K562 (cell line): ENCODE results near the gene C1QTNF7. TPM values are rescaled to one million over a fixed set of nuclear protein-coding genes. Genes with fewer than 3 reads are reported as not detected.
A peak's percentile ranks its signal among the peaks of the same experiment; 100 is the strongest.

Experiments
- ATAC-seq: fragments of 200-7000 bp; cut with Tn5 transposase; 3 replicates; pipeline ENCODE4 v1.9.1; 2020; ENCODE audit warnings: moderate library complexity
- BruUV-seq: library from RNA; stranded (reverse); fragments of 400-500 nt; replicated peaks from 2 replicates; lab custom pipeline; 2021; lab: Mats Ljungman, UMichigan
- CTCF ChIA-PET: fragments of 300-600 bp; formaldehyde crosslinking; extraction: SDS; loops from one replicate; lab custom pipeline; 2021; ENCODE audit warnings: low intra/inter-chr PET ratio; lab: Yijun Ruan, JAX
- POLR2A ChIA-PET: fragments of 300-600, 350-650 bp; sonication (Branson Sonifier 250); formaldehyde crosslinking; extraction: SDS; loops from one replicate; lab custom pipeline; 2021; ENCODE audit warnings: antibody characterized with exemption, inconsistent platforms; lab: Yijun Ruan, JAX
- DNase-seq, 4 experiments: peaks; one replicate each; pipeline versions ENCODE4 v3.0.0 to v3.0.0-alpha.2; 2011 to 2018; ENCODE audit warnings: low spot score in 3 of 4, mixed read lengths in 3 of 4; ENCODE audit errors: extremely low read depth in 1 of 4
- FAIRE-seq: peaks from 2 replicates; lab custom pipeline; 2011; peaks lifted over from hg19 to GRCh38; lab: Jason Lieb, UNC
- H2AFZ ChIP-seq: 2 replicates; pipeline ENCODE4 v1.6.0; 2011; ENCODE audit warnings: low read depth, low read length, control low read depth, inconsistent platforms
- H3K27ac ChIP-seq: fragments of 200-600 bp; 3 replicates; pipeline ENCODE4 v1.8.0; 2011; ENCODE audit warnings: low read depth, mild to moderate bottlenecking, control low read depth, inconsistent platforms, low read length, moderate library complexity, mixed read lengths; ENCODE audit errors: extremely low read depth
- H3K27me3 ChIP-seq, 2 experiments: fragments of 300-600 bp in 1 of 2; 2 replicates in 1 of 2; 3 replicates in 1 of 2; pipeline versions ENCODE4 v1.6.0 to v1.8.0; 2011; ENCODE audit warnings: inconsistent platforms in 2 of 2, low read length in 2 of 2, mild to moderate bottlenecking in 1 of 2, mixed read lengths in 1 of 2, moderate library complexity in 1 of 2; ENCODE audit not compliant: control insufficient read depth in 2 of 2, insufficient read depth in 2 of 2
- H3K36me3 ChIP-seq: fragments of 300-600 bp; 3 replicates; pipeline ENCODE4 v1.8.0; 2011; ENCODE audit warnings: mild to moderate bottlenecking, low read length, inconsistent platforms; ENCODE audit not compliant: control insufficient read depth, insufficient read depth
- H3K4me1 ChIP-seq, 2 experiments: fragments of 200-600 bp in 1 of 2; replicated peaks in 1 of 2; 2 replicates in 1 of 2; 3 replicates in 1 of 2; pipeline versions ENCODE4 v1.5.1 to v1.8.0; 2011; ENCODE audit warnings: inconsistent platforms in 2 of 2, low read length in 2 of 2, mild to moderate bottlenecking in 1 of 2, mixed read lengths in 1 of 2, moderate library complexity in 1 of 2; ENCODE audit not compliant: control insufficient read depth in 2 of 2, insufficient read depth in 2 of 2
- H3K4me2 ChIP-seq: 2 replicates; pipeline ENCODE4 v1.6.1; 2011; ENCODE audit warnings: low read length, control low read depth, inconsistent platforms, mixed read lengths; ENCODE audit not compliant: insufficient read depth
- H3K4me3 ChIP-seq: fragments of 200-600 bp; sonication (generic), shearing (Covaris generic); 2 replicates; pipeline ENCODE4 v1.5.1; 2016; ENCODE audit warnings: control low read depth, inconsistent platforms
- H3K79me2 ChIP-seq: fragments of 200-600 bp; 3 replicates; pipeline ENCODE4 v1.8.0; 2011; ENCODE audit warnings: low read length, inconsistent platforms; ENCODE audit not compliant: control insufficient read depth, insufficient read depth
- H3K9ac ChIP-seq, 2 experiments: 2 replicates each; pipeline versions ENCODE4 v1.6.0 to v1.6.1; 2011; ENCODE audit warnings: low read depth in 2 of 2, low read length in 2 of 2, control low read depth in 1 of 2, inconsistent platforms in 1 of 2, mild to moderate bottlenecking in 1 of 2, mixed read lengths in 1 of 2; ENCODE audit not compliant: insufficient read depth in 1 of 2
- H3K9me1 ChIP-seq: one replicate; pipeline ENCODE4 v1.6.0; 2011; ENCODE audit warnings: inconsistent platforms, mild to moderate bottlenecking, low read length, moderate library complexity; ENCODE audit not compliant: control insufficient read depth, insufficient read depth
- H3K9me3 ChIP-seq: replicated peaks from 2 replicates; pipeline ENCODE4 v1.5.1; 2011; ENCODE audit warnings: low read depth, low read length, inconsistent platforms; ENCODE audit not compliant: control insufficient read depth, insufficient read depth
- H4K20me1 ChIP-seq: replicated peaks from 2 replicates; pipeline ENCODE4 v1.6.1; 2011; ENCODE audit warnings: low read length, inconsistent platforms, mixed read lengths; ENCODE audit not compliant: control insufficient read depth, insufficient read depth
- DEAF1 ChIP-seq: fragments of 450-650 bp; formaldehyde crosslinking; IDR thresholded peaks from 2 replicates; pipeline ENCODE4 v1.4.0; 2020; ENCODE audit warnings: mild to moderate bottlenecking, moderate library complexity
- GTF2B ChIP-seq: IDR thresholded peaks from 2 replicates; pipeline ENCODE4 v1.6.1; 2011; ENCODE audit not compliant: insufficient read length; ENCODE audit errors: extremely low read depth
- KLF10 ChIP-seq: fragments of 250-450 bp; sonication (Bioruptor Pico); IDR thresholded peaks from 2 replicates; pipeline ENCODE4 v1.6.1; 2021; ENCODE audit warnings: matching md5 sums
- NFIX ChIP-seq: fragments of 250-450 bp; sonication (Bioruptor Pico); IDR thresholded peaks from 2 replicates; pipeline ENCODE4 v1.4.0; 2020; ENCODE audit warnings: low read depth, mild to moderate bottlenecking, moderate library complexity
- POLR2A ChIP-seq: fragments of 450-650 bp; conservative IDR thresholded peaks from 2 replicates; pipeline ENCODE4 v1.6.1; 2016
- RAD21 ChIP-seq, 2 experiments: fragments of 250-450 bp in 1 of 2; fragments of 450-650 bp in 1 of 2; sonication (Bioruptor Pico) in 1 of 2; formaldehyde crosslinking in 1 of 2; IDR thresholded peaks in 1 of 2; conservative IDR thresholded peaks in 1 of 2; 2 replicates each; pipeline versions ENCODE4 v1.4.0 to v1.8.0; 2020 to 2022; ENCODE audit warnings: mild to moderate bottlenecking in 2 of 2, moderate library complexity in 1 of 2
- SMC3 ChIP-seq: conservative IDR thresholded peaks from 2 replicates; pipeline ENCODE4 v1.6.1; 2011; ENCODE audit warnings: low read depth, low read length, improper control_type of control experiment; ENCODE audit not compliant: insufficient read depth
- TAF7 ChIP-seq: fragments of 450-650 bp; IDR thresholded peaks from 2 replicates; pipeline ENCODE4 v1.6.1; 2016; ENCODE audit warnings: missing genetic modification characterization, missing compliant biosample characterization
- WGBS: fragments of 100-300 bp; shearing (Covaris generic); methylation state at CpG from one replicate; pipeline ENCODE4 v1.1.6; 2016; ENCODE audit warnings: low coverage, mixed read lengths; ENCODE audit not compliant: insufficient coverage; ENCODE audit errors: missing lambda C conversion rate; 5-methylcytosine and 5-hydroxymethylcytosine counted together
- in situ Hi-C: fragments of 300-500 bp; cut with MboI; formaldehyde crosslinking; loops from 4 replicates; pipeline ENCODE4 v1.15.0; 2018; ENCODE audit warnings: inconsistent platforms, mixed read lengths
- intact Hi-C: fragments of 100-400 bp; cut with micrococcal nuclease; formaldehyde crosslinking; loops from 2 replicates; pipeline ENCODE4 v1.14.2; 2022
- polyA plus RNA-seq, 8 experiments: library from polyadenylated mRNA; depleted of rRNA in 4 of 8; stranded (reverse) in 5 of 8; unstranded in 3 of 8; fragments of >200 nt; fragmentation: Nextera tagmentation in 2 of 8; fragmentation: Illumina TruSeq in 1 of 8; extraction: Ambion mirVana in 2 of 8; extraction: Trizol in 1 of 8; gene quantifications; 2 replicates each; pipeline versions ENCODE4 v1.2.1 to v1.2.3, GENCODE V29; 2011 to 2014; ENCODE audit warnings: inconsistent platforms in 1 of 8, missing spikeins in 1 of 8
- total RNA-seq, 7 experiments: library from RNA; depleted of rRNA in 6 of 7; stranded (reverse); fragments of >200 nt in 6 of 7; fragmentation: Illumina TruSeq in 2 of 7; extraction: Trizol in 2 of 7; gene quantifications; 2 replicates each; pipeline versions ENCODE4 v1.2.1 to v1.2.3, GENCODE V29; 2011 to 2021; ENCODE audit warnings: low replicate concordance in 1 of 7

Gene C1QTNF7
- total and polyA plus RNA-seq, 9 of the 15 experiments (the other 6 are each of a cell fraction or from before 2014, with no cell fraction given) = not detected

GRCh38 chr4:15396157-15396800 lies 31.6 kb upstream of the C1QTNF7 start (continued):
- TF ChIP-seq DEAF1 (CRISPR knock-in tag) (0 out of 2 replicates have a peak, but pooled peaks have one; percentile 14), GTF2B (no peak), SMC3 (peak; percentile 58), NFIX (CRISPR knock-in tag) (no peak), RAD21 (CRISPR knock-in tag; conservative IDR thresholded peaks at IDR 0.05 in 1 of 2, IDR thresholded peaks at IDR 0.05 in 1 of 2) (peak; percentile 41 to 70; a peak in 3 of 4 replicates), POLR2A (no peak)
- TF ChIP-seq, all 486 proteins: peak for 5

- no peak for TF ChIP-seq KLF10 (CRISPR knock-in tag)
- TF ChIP-seq TAF7 (tag) = no peak
- ChIA-PET CTCF (no interaction called here), POLR2A (no interaction called here)
- intact Hi-C loops (loop anchor here (10.0 kb wide), 1 partner anchor 1743 kb away; no protein-coding TSS in a partner anchor), in situ Hi-C loops (loop anchor here (10.0 kb wide), 1 partner anchor 163 kb away; no protein-coding TSS in a partner anchor)
- no peak overlapping the region for H2AFZ ChIP-seq
- FAIRE-seq (no peak), DNase-seq (no peak), ATAC-seq (no peak)
- H3K4me3 ChIP-seq = no peak overlapping the region
- no peak overlapping the region for H3K27ac ChIP-seq
- H3K9me3 ChIP-seq = no peaks in the 10 kb centered on the region
- WGBS = 5% methylated on average over 3 of the region's 3 CpGs
- H3K4me1 ChIP-seq = no peaks in the 10 kb centered on the region
- no peaks in the 10 kb centered on the region for H3K36me3 ChIP-seq
- H3K79me2 ChIP-seq = no peaks in the 10 kb centered on the region
- H3K9me1 ChIP-seq = no peaks in the 10 kb centered on the region
- BruUV-seq = no TSS peak
- H3K9ac ChIP-seq = no peak overlapping the region
- H4K20me1 ChIP-seq = no peaks in the 10 kb centered on the region; the same call in 1 of the 2 replicates
- no peaks in the 10 kb centered on the region for H3K27me3 ChIP-seq
- no peak overlapping the region for H3K4me2 ChIP-seq
Observed at GRCh38 chr4:15398001-15398400, 29.8 kb upstream of the C1QTNF7 start.
